Body of pancreas (tissue), 4 donors: ENCODE measurements around the gene ZNF761. TPM values are rescaled to one million over a fixed set of nuclear protein-coding genes. Genes with fewer than 3 reads are reported as not detected.
A peak's percentile ranks its signal among the peaks of the same experiment; 100 is the strongest.
"Not testable (repeated sequence)": the region's sequence is repeated elsewhere in the genome, so short reads cannot be mapped to it uniquely, and the experiment has no call there.

ENCODE experiments used
- ATAC-seq: fragments of 150-250 bp; one replicate; pipeline ENCODE4 v1.9.1; 2016
- DNase-seq, 4 donors: peaks; one replicate each; pipeline ENCODE4 v3.0.0-alpha.2; 2019
- H3K27ac ChIP-seq, 4 donors: fragments of 200-600 bp; sonication (generic); 1 replicate in 3 of 4; 2 replicates in 1 of 4; pipeline versions ENCODE4 v1.5.1 to v1.6.1; 2016 to 2019; ENCODE audit warnings: mild to moderate bottlenecking in 1 of 4, mixed read lengths in 1 of 4, moderate library complexity in 1 of 4
- H3K27me3 ChIP-seq, 2 donors: fragments of 200-600 bp; sonication (generic); one replicate each; pipeline ENCODE4 v1.6.0; 2016; ENCODE audit warnings: mild to moderate bottlenecking in 1 of 2
- H3K36me3 ChIP-seq, 2 donors: fragments of 200-600 bp; sonication (generic); replicated peaks in 1 of 2; 2 replicates each; pipeline ENCODE4 v1.5.1; 2016; ENCODE audit warnings: low read depth in 2 of 2; ENCODE audit not compliant: insufficient read depth in 1 of 2
- H3K4me1 ChIP-seq: fragments of 200-600 bp; sonication (generic); one replicate; pipeline ENCODE4 v1.6.0; 2016
- H3K4me3 ChIP-seq, 2 donors: fragments of 200-600 bp; sonication (generic); 1 replicate in 1 of 2; 2 replicates in 1 of 2; pipeline ENCODE4 v1.5.1; 2016 to 2019
- H3K9me3 ChIP-seq, 3 donors: fragments of 200-600 bp; sonication (generic); 1 replicate in 2 of 3; 2 replicates in 1 of 3; pipeline ENCODE4 v1.5.1; 2016
- POLR2A ChIP-seq, 3 donors: fragments of 450-650 bp; IDR thresholded peaks; one replicate each; pipeline ENCODE4 v1.6.1; 2016; ENCODE audit warnings: antibody characterized with exemption in 3 of 3, mild to moderate bottlenecking in 2 of 3
- WGBS, 2 donors: methylation state at CpG; one replicate each; pipeline ENCODE4 v1.1.5; 2017; 5-methylcytosine and 5-hydroxymethylcytosine counted together
- intact Hi-C: fragments of 100-400 bp; cut with DNase I; formaldehyde crosslinking; loops from one replicate; pipeline ENCODE4 v1.15.1; 2023
- total RNA-seq, 2 donors: library from RNA; depleted of rRNA; stranded (reverse); fragments of >200 nt; gene quantifications; one replicate each; pipeline ENCODE4 v1.1.0, GENCODE V29; 2016
- TF ChIP-seq, protein P1 (sequence below), 7 experiments: fragments of 450-650 bp in 4 of 7; fragments of 200-600 bp in 3 of 7; sonication (generic) in 3 of 7; IDR thresholded peaks; one replicate each; pipeline ENCODE4 v1.5.1; 2016 to 2019; ENCODE audit warnings: antibody characterized with exemption in 7 of 7

The ZNF761 gene
- total RNA-seq, 2 donors from 2014 or later: 4.3 to 6.2 TPM

DNA sequence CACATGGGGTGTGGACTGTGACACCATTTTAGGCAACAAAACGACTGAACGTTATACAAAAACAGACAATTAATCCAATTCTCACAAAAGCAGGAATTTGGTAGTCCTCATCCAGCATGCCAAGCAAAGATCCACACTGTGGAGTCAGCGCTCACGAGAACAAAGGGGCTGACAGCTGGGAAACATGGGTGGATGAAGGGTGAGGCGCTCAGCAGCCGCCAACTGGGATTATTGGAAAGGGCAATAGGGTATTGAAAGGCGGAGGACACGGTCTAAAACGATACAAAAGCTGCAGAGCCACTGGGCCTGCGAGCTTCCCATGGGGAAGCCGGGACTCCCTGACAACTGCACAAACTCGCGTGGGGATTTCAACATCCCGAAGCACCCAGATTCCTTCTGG lies 31.1 kb downstream of the ZNF761 start:
- intact Hi-C loops: no loop called here
- Histone ChIP-seq H3K27ac (no peak overlapping the region), H3K36me3 (no peaks in the 10 kb centered on the region), H3K27me3 (no peaks in the 10 kb centered on the region), H3K4me3 (no peak overlapping the region), H3K9me3 (peaks cover 0 to 10% (median 0%) of the 10 kb centered on the region in 3 donors), H3K4me1 (peaks cover 8% of the 10 kb centered on the region)
- no peak for TF ChIP-seq POLR2A (IDR thresholded peaks at IDR 0.05)
- TF ChIP-seq, protein P1, sequence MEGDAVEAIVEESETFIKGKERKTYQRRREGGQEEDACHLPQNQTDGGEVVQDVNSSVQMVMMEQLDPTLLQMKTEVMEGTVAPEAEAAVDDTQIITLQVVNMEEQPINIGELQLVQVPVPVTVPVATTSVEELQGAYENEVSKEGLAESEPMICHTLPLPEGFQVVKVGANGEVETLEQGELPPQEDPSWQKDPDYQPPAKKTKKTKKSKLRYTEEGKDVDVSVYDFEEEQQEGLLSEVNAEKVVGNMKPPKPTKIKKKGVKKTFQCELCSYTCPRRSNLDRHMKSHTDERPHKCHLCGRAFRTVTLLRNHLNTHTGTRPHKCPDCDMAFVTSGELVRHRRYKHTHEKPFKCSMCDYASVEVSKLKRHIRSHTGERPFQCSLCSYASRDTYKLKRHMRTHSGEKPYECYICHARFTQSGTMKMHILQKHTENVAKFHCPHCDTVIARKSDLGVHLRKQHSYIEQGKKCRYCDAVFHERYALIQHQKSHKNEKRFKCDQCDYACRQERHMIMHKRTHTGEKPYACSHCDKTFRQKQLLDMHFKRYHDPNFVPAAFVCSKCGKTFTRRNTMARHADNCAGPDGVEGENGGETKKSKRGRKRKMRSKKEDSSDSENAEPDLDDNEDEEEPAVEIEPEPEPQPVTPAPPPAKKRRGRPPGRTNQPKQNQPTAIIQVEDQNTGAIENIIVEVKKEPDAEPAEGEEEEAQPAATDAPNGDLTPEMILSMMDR (IDR thresholded peaks at IDR 0.05): no peak
- ATAC-seq (no peak), DNase-seq (no peak)
- WGBS, 2 donors: 69 to 71% methylated on average over 12 to 14 of the region's 14 CpGs

DNA sequence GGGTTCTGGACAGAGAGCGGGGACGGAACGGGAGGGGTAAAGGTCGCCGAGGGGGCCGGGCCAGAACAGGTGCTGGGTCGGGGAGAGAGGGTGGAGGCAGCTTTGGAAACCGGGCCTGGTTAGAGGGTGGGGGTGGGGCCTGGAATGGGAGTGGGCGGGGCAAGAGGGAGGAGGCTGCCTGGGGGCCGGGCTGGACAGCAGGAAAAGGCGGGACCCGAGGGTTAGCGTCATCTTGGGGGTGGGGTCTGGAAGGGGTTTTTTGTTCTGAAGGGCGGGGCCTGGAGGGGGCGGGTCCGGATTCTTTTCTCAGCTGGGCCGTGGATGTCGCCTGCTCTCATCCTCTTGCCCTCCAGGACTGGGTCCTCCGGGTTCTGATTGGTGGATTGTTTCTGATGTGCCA lies 31.5 kb downstream of the ZNF761 start:
- no peaks in the 10 kb centered on the region for H3K36me3 ChIP-seq
- H3K4me1 ChIP-seq: peaks cover 10% of the 10 kb centered on the region
- H3K27me3 ChIP-seq: no peaks in the 10 kb centered on the region
- ATAC-seq: no peak
- no peak for TF ChIP-seq POLR2A (IDR thresholded peaks at IDR 0.05)
- TF ChIP-seq, protein P1 (IDR thresholded peaks at IDR 0.05): no peak
- DNase-seq: peak; percentile 7 to 31 (median 20)
- H3K9me3 ChIP-seq: peaks cover 0 to 8% (median 0%) of the 10 kb centered on the region in 3 donors
- WGBS, 2 donors: 18% methylated on average over 15 to 19 of the region's 19 CpGs
- H3K27ac ChIP-seq: no peak overlapping the region
- H3K4me3 ChIP-seq: no peak overlapping the region
- intact Hi-C loops: no loop called here

DNA sequence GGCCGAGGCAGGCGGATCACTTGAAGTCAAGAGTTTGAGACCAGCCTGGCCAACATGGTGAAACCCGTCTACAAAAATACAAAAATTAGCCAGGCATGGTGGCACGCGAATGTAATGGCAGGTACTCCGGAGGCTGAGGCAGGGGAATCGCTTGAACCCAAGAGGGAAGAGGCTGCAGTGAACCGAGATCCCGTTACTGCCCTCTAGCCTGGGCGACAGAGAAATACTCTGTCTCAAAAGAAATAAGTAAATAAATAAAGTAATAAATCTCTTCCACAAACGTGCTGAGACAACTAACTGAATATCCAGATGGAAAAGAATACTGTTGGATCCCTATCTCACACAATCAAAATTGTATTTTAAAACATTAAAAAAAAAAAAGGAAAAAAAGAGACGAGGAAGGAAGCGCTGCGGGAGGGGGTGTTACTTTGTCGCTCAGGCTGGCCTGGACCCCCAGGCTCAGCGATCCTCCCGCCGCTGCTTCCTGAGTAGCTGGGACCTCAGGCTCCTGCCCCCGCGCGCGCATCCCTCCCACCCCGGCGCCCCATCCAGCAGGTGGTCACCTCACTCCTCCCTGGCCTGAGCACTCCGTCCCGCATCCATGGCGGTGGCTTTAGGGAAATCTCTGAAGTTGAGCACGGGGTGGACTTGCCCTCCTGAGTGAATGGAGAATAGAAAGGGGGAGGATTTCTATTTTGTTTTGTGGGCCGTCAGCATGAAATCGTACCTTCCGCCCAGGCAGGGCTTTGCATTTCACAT lies 35.1 kb downstream of the ZNF761 start:
- peak overlapping the region in 3 of 4 donors; percentile 61 to 82 (median 72) for H3K27ac ChIP-seq
- no peaks in the 10 kb centered on the region for H3K36me3 ChIP-seq
- intact Hi-C loops: no loop called here
- WGBS, 2 donors: 7 to 14% methylated on average over 30 to 31 of the region's 31 CpGs
- no peaks in the 10 kb centered on the region for H3K9me3 ChIP-seq
- TF ChIP-seq, protein P1 (IDR thresholded peaks at IDR 0.05): no peak
- TF ChIP-seq POLR2A (IDR thresholded peaks at IDR 0.05): no peak
- no peaks in the 10 kb centered on the region for H3K27me3 ChIP-seq
- peak overlapping the region; percentile 20 to 32 for H3K4me3 ChIP-seq
- peaks cover 14% of the 10 kb centered on the region for H3K4me1 ChIP-seq
- DNase-seq: no peak
- ATAC-seq: peak; percentile 26

DNA sequence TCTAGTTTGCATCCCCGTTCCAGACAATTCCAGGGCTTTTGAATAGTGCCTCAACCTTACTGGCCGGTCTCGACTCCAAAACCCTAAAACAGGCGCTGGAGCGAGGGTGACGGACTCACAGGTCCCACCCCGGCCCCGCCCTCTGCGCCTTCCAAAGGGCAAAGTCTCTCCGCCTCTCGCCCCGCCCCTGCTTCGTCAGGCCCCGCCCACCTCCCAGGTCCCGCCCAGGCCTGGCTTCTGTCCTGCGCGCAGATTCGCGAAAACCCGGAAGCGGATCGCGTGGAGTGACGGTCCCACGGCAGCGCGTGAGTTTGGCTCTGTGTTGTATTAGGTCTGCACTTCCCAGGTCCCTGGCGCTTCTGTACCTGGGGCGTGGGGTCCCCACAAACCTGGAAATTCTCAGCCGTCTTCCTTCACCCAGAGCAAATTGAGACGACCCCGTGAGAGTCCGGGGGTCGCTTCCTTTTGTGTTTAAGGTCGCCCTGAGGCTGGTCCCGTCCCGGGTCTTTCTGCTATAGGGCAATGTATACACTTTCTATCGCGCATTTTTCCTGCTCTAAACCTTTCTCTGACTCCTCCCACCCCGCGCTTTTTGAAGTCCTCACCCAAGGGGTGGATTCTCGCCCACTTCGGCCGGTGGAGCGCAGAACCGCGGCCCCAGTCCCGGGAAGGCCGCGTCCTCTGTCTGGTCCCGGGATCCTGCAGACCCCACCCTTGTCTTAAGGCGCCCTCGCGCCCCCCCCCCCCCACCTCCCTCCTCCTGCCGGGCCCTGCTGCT lies 35.9 kb downstream of the ZNF761 start, which contains the start of gene ZNF813:
Gene ZNF813 (plus strand): TSS at position 249 of the 778 bp plus-strand sequence. CDS start 16,090 bp downstream, outside the sequence.
- H3K27ac ChIP-seq: peak within 1 kb of the TSS in 3 of 4 donors; percentile 61 to 82 (median 72)
- H3K4me3 ChIP-seq: peak within 1 kb of the TSS; percentile 20 to 32
- 0 to 1% methylated on average over 31 to 52 of the region's 55 CpGs for WGBS, 2 donors
- peak; percentile 99 for ATAC-seq
- DNase-seq: peak; percentile 95 to 97 (median 96)
- H3K9me3 ChIP-seq: no peaks in the 10 kb centered on the region
- intact Hi-C loops: no loop called here
- no peaks in the 10 kb centered on the region for H3K27me3 ChIP-seq
- TF ChIP-seq, protein P1 (IDR thresholded peaks at IDR 0.05): no peak
- TF ChIP-seq POLR2A (IDR thresholded peaks at IDR 0.05): peak in 2 of 3 donors; percentile 51 to 61
- H3K36me3 ChIP-seq: no peaks in the 10 kb centered on the region
- peaks cover 14% of the 10 kb centered on the region for H3K4me1 ChIP-seq

DNA sequence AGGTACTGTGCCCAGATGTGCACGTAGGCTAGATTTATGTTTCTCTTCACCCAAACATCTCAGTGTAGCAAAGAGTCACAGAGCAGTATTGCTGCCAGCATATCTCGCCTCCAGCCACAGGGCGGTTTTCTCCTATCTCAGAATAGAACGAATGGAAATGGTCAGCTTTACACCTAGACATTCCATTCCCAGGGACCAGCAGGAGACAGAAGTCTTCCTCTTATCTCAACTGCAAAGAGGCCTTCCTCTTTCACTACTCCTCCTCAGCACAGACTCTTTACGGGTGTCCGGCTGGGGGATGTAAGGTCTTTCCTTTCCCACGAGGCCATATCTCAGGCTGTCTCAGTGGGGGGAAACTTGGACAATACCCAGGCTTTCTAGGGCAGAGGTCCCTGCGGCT lies 36.8 kb downstream of the ZNF761 start:
- H3K27ac ChIP-seq, intact Hi-C loops, H3K9me3 ChIP-seq, H3K36me3 ChIP-seq, H3K4me3 ChIP-seq, H3K27me3 ChIP-seq, DNase-seq, ATAC-seq: not testable (repeated sequence)
- H3K4me1 ChIP-seq: peaks cover 14% of the 10 kb centered on the region
- 30% methylated on average over 8 of the region's 8 CpGs for WGBS, 2 donors
